HG02885 (cell line): ENCODE results near the gene USP21.
A peak's percentile ranks its signal among the peaks of the same experiment; 100 is the strongest.

Experiments
- ATAC-seq: cut with Tn5 transposase; IDR thresholded peaks from one replicate; pipeline ENCODE4 v1.9.1; 2021; ENCODE audit warnings: mild to moderate bottlenecking; ENCODE audit not compliant: unreplicated experiment, poor library complexity

The USP21 gene

DNA sequence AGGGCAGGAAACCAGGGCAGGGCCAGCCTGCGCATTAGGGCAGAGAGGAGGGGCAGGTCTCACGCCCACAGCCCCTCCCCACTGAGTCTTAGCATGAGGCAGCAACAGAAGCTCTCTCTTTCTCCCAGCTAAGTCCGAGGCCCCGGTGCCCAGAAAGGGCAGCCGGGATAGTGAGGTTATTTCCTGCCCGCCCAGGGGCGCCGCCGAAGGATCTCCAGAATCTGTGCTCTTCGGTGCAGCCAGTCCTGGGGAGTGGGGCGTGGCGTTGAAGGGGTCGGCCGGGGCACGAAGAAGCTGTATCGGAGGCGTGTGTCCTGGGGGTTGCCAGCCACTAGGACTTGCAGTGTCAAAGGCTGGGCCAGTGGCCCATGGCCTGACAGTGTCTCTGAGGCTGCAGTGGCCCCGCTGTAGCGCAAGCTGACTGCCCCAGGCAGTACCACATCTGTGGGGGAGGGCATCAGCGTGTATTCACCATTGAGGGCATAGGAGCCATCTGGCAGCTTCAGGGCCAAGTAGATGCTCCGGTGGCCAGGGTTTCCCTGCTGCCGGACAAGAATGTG is 31.7 kb downstream of the USP21 start:
- ATAC-seq: no peak

DNA sequence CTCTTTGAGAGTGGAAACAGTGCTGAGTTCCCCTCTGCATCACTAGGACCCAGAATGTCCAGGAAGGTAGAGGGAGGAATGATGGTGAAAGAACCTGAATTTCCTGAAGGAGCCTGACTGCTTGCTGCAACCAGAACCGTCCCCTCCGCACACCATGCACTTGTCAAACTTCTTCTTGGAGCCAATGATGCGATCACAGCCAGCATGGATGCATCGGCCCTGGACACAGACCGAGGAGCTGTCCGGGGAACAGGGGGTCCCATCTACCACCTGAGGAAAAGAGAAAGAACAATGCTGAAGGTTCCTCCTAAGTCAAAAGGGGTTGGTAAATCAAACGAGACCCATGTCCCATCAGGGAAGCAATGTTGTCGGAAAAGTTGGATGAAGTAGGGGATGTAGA is 32.7 kb downstream of the USP21 start:
- no peak for ATAC-seq

DNA sequence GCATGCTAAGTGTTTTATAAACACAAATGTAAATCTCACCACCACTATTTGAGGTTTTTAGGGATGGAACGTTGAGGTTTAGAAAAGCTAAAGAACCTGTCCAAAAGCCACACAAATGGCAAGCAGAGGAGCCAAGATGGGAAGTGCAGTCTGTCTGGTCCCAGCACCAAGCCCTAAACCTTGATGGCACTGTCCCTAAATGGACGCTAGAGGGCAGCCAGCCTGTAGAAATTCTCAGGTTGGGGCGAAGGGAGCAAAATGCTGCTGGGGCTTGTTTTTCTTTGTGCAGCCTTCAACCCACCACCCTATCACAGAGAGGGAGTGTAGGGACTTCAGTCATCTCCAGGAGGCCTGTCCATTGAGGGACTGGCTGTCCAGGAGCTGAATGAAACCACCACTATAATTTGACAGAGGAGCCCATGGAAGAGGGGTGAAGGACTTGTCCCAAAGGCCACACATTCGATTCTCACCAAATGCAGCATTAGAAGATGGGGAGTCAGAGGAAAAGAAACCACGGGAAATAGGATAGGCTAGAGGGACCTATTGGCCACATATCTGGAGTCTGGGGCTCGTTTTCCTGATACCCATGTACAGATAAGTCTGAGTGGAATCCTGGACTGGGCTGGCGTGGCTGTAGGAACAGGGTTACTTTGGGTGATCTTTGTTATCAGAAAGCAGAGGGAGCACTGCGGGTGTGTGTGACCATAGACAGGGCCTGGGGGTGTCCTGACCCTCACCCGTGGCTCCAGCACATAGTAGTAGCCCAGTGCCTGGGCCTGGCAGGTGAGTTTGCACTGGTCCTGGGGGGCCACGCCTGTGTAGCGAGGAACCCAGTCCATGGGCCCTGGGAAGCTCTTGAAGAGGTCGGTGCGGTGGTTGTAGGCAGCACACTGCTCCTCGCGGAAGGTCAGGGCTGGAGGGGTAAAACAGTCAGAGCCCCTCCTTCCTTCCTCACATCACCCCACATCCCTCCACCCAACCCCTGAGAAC is 33.5 kb downstream of the USP21 start:
- peak; percentile 62 for ATAC-seq

DNA sequence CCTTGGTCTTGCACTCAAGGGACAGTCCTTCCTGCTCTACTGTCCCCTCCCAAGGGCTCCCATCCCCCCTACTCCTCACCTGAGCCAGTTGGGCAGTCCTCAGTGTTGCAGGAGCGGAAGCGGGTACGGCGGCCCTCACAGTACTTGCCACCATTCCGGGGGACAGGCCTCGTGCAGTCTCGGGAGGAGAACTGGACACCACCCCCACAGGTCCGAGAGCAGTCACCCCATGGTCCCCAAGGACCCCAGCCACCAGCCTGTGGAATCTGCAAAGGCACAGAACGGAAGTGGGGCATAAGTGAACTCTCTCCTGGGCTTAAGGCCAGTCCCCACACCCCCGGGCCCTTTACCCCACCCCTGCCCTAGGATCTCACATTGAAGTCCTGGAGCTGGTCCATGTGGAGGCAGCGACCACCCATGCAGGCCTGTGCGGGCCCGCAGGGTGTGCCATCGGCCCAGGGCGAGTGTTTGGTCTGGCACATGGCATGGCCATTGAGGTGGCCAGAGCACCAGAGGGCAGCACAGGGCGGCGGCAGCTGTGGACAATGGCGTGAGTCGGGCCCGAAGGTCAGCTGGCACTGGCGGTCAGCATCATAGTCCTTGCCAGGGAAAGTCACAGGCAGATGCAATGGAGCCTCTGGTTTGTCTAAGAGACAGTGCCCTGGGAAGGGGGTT is 34.4 kb downstream of the USP21 start:
- no peak for ATAC-seq

DNA sequence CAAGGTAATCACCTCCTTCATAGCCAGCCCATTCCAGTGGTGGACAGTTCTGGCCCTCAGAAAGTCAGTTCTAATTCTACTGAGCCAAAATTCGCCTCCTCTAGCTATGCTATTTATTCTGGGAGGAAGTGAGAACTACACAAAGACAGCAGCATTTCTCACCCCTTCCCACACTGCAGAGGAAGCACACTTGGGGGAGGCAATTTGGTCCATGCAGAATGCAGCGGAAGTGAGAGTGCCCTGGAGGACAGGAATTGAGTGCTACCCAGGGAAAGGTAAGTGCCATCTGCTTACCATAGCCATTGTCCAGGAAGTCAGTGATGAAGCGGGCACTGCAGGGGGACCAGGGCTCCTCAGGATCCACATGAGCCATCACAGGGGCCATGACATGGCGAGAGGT is 35.9 kb downstream of the USP21 start:
- ATAC-seq: peak; percentile 57

DNA sequence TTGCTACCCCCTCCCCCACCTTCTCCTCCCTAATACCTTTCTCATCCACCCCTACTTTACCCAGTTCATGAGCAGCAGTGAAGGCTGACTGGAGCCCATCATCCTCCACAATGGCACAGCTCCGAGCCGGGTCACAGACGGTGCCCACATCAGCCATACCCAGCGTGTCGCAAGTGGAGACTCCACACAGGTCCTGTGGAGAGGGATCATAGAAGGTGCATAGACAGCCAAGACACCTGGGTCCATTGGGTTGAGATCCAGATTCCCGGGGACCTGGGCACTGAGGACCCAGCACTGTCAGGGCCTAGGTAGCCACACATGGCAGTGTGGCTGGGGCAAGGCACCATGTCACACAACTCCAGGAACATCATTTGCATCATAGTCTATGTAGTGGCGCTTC is 36.8 kb downstream of the USP21 start:
- ATAC-seq: no peak

DNA sequence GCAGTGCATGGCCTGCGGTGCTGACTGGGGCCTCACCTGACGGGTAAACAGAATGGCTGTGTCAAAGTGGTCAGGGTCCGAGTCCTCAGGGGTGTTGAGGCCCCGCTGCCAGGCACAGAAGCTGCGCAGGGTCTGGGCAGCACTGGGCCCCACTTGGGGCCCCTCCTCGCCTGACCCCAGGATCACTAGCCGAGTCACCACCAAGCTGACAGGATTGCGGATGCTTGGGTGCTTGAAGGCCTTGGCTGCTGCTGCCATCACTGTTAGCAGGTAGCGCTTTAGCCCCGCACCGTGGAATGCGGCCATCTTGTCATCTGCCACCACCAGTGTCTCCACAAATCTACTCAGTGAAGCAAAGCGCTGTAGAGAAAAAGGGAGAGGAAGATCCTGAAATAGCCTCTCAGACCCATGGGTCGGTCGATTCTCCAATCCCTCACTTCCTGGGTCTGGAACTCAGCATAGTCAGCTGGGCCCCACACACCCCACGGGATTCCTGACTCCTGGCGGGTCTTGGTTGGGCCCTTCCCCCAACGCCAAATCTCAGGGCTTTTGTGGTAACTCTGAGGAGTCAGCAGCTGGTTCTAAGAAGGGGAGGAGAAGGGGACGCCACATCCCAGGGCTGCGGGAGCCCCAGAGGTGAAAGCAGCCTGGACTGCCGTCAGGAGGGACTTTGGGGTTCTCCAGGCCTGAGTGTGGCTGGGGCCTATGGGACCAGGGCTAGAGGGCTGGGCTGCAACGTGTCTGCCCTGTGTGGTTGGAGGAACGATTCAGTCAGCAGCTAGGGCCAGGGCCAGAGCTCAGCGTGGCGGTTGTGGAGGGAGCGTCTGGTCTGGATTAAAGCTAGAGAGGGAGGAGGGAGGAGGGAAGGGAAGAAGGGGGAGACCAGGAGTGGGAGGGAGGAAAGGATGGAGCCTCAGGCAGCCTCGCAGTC is 37.5 kb downstream of the USP21 start:
- ATAC-seq: no peak

DNA sequence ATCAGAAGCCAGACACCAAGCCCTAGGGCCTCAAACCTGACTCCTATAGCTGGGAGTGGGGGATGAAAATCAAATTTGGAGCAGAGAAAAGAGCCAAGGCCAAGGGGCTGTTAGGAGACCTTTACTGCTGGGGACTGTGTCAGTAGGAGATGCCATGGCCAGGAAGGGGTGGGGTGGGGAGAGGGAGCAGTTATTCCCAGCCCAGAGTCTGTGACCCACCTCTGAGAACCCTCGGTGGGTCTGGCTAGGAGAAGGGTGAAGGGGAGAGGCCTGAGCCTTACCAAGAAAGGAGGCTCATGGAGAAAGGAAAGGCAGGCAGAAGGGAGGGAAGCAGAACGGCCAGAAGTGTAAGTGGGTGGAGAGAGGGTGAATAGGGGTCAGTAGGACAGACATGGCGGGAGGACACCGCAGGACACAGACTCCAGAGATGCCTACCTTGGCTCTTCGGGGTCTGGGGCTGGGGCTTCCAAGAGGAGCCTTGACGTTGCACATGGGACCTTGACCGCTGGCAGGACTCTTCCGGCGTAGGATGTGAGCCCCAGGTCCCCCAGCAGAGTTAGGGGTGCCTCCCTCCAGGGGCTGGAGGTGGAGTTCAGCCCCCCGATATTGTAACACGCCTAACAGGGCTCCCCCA is 38.4 kb downstream of the USP21 start:
- no peak for ATAC-seq

DNA sequence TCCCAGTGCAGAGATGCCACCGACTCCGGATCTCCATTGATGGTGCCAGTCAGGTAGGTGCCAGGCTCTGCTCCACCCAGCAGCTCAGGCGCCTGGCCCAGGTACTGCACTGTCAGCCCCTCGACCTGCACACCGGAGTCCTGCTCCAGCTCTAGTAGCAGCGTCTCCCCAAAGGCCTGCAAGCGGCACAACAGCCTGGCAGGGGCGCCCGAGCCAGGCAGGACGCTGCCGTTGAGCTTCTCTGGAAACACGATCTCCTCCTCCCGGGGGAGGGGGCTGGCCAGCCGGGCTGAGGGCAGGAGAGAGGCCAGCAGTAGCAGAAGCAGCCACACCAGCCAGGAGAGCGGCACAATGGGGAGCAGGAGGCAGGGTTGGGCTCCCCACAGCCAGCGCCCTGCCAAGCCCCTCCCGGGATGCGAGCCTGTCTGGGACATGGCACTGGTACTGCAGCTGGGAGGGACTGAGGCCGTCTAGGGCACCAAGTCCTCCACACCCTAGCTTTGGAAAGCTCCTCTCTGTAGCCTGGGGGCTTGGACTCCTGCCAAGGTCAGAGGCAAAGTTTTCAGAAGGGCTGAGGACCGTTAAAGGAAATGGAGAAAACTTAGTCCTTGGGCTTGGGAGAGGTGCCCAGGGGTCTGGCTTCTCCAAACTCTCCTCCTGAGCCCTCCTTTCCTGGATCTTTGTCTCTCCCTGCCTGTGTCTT is 39.0 kb downstream of the USP21 start:
- ATAC-seq: no peak

DNA sequence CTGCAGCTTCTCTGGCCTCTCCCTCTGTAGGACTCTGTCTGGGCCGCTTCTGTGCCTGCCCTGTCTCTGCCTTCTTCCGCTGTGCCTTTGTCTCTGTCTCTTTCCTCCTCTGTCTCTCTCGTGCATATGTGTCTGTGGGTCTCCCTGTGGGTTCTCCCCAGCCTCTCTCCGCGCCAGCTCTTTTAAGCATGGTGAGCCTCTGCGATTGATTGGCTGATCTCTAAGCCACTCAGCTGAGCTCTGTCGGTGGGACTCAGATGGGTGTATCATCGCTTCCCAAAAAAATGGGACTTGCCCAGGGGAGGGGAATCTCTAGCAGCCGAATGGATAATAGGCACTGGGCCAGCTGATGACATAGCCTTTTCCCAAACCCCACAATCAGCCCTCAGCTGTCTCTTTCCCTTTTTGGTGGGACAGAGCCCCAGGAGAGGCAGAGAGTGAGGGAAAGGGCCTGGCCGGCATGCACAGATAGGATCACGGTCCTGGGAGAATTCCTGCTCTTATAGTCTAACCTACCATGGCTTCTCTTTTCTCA is 39.7 kb downstream of the USP21 start, which contains the start of gene ADAMTS4:
Gene ADAMTS4 (minus strand): TSS at position 158 of the 535 bp plus-strand sequence. CDS start 427 bp downstream, outside the sequence.
- no peak for ATAC-seq

DNA sequence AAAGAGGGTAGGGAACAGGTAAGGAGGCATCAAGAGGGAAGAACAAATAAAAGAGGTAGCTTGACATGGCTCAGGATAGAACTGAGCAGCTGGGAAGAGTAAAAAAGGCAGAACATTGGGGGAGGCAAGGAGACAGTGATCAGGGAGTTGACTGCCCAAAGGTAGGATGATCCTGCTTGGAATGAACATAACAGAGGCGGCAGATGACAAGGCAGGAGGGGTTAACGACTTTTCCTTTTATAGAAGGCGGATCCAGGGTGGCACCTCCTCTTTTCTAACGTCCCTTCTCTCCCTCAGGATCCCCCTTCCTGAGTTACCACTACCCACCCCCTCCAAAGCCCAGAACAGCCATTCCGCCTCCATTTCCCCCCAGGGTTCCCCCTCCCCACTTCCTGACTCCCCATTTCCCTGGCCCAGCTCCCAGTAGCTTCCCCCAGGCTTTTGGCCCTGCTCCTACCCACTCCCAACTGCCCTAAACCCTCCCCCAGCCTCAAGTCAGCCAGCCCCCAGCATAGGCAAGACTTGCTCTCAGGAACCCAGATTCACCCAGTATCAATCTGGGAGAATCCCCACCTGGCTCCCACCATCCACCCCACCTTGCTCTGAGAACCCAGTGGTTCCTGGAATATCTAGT is 40.3 kb downstream of the USP21 start:
- no peak for ATAC-seq

DNA sequence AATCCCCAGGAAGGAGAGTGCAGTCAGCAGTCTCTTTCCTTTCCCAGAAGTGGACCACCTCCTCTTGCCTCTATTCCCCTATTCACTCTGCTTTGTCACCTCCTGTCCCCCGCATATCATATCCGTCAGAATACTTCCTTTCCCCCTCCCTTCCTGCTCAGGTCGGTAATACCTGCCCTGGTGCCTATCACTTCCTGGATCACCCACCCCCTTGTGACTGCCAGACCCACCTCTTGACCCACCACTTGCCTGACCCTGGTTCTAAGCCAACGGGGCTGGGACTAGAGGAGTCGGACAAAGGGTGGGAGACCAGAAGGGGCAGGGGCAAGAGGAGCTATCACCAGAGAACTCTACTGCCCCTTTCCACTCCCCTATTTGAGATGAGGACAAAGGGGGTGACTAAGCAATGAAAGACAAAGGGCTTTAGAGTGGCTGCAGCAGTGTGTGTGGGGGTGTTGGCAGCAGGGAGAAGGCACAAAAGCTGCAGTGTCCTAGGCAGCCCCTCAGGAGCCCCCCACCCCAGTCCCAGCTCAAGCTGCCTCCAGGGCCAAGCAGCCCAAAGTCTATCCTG is 41.2 kb downstream of the USP21 start:
- no peak for ATAC-seq

DNA sequence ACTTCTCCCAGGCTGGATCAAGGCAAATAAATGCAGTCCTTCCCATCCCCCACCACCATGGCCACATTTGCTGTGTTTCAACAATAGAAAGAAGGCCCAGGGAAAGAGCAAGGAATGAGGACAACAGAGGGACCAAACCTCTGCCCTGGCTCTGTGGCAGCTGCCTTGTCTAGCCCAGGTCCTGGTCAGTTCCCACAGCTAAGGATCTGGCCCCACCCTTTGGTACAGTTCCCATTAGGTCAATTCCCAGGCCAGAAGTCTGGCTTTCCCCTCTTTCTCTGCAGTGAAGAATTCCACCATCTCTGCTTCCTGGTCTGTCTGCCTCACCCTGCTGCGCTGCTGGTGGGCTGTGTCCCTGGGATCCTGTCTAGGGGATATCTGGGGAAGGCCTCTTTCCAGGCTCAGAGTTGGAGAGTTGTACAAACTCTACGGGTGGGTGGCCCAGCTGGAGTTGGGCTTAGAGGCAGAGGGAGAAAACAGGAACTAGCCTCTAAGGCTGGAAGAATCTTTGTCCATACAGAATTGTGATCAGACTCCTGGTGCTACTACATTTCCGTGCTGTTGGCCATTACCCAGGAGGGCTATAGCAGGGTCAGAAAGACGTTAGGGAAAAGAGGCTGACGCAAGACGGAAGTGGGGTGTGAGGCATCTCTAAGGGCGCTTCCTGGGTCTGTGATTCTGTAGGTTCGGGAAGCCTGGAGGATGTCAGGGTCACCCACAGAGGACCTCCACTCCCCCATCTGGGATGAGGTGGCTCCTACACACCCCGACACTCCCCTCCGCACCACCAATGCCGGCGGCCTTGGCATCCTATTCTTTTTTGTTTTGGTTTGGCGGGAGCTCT is 41.9 kb downstream of the USP21 start:
- ATAC-seq: no peak

DNA sequence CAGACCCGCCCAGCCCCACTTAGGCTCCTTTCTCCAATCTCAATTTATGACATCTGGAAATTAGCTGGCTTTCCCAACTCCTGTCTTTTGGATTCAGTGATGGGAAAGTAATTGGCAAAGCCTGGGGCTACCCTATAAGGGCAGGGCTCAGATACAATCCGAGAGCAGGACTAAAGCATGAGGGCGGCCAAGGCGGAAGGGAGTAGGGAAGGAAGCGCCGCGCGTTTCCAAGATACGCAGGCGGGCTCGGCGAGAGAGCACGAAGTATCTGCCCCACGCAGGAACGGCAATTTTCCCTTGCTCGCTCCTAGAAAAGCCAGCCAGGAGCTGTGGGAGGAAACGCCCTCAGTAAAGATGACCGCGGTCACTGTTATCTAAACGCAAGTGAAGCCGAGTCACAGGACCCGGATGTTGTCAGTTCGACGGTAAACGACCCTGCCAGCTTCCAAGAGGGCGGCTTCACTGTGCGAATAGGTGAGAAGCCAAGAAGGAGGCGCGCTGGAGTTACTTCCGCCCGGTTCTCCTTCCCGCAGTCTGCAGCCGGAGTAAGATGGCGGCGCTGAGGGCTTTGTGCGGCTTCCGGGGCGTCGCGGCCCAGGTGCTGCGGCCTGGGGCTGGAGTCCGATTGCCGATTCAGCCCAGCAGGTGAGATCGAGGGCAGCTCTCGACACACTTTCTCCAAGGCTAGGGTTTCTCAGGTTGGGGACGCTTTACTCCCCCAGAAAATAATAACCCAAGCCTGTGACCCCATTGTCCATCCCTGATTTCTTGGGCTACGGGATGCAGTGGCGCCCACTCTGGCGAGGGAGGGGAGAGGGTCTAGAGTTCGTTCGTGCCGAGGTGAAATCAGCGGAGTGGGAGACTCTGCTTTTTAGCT is 42.8 kb downstream of the USP21 start, which contains the start of gene NDUFS2:
Gene NDUFS2 (plus strand): TSS at position 532 of the 877 bp plus-strand sequence. CDS start 19 bp downstream, at position 551.
- ATAC-seq: peak; percentile 98

DNA sequence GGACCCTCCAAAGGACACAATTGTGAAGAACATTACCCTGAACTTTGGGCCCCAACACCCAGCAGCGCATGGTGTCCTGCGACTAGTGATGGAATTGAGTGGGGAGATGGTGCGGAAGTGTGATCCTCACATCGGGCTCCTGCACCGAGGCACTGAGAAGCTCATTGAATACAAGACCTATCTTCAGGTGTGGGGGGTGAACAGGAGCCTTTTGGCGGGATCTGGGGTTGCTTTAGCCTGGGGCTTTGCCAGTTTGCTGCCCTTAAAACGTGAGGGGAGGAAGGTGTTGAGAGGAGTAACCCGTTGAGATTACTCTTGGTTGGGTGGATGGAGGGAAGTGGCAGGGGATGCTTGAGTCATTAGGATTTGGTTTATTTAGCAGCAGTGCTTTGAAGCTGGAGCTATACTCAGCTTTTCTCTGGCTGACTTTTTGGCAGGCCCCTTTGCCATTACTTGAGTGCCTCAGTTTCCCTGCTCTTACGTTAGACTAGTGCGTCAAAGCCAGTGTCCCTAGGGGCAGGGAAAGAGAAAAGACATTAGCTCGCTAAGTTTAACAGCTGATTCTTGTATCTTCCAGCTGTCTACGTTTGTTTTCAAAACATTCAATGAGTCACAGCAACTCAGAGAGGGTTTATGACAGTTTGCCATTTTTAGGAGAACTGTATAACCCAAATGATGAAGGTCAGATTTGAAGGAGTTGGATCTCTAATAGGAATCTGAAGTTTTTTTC is 47.3 kb downstream of the USP21 start:
- no peak for ATAC-seq
